IMR-90 (cell line): ENCODE measurements around the gene BTBD9. TPM values are rescaled to one million over a fixed set of nuclear protein-coding genes. Genes with fewer than 3 reads are reported as not detected.

Source experiments
- ATAC-seq: fragments of 200-7000 bp; cut with Tn5 transposase; 2 replicates; pipeline ENCODE4 v1.9.1; 2020; ENCODE audit warnings: low read depth, mild to moderate bottlenecking, moderate library complexity
- BruUV-seq: library from RNA; stranded (reverse); fragments of 400-500 nt; replicated peaks from 2 replicates; lab custom pipeline; 2021; lab: Mats Ljungman, UMichigan
- CTCF ChIA-PET: fragments of 300-600 bp; formaldehyde crosslinking; extraction: SDS; loops from one replicate; lab custom pipeline; 2021; ENCODE audit warnings: antibody characterized with exemption; lab: Yijun Ruan, JAX
- POLR2A ChIA-PET: fragments of 300-600 bp; sonication (Branson Sonifier 250); formaldehyde crosslinking; loops from one replicate; lab custom pipeline; 2022; ENCODE audit warnings: antibody characterized with exemption; ENCODE audit not compliant: unreplicated experiment; lab: Charles Lee
- DNase-seq: peaks from one replicate; pipeline ENCODE4 v3.0.0; 2013
- H2AFZ ChIP-seq: replicated peaks from 2 replicates; pipeline ENCODE3; 2013; ENCODE audit warnings: low read length, mild to moderate bottlenecking; ENCODE audit not compliant: poor library complexity
- H2AK5ac ChIP-seq: 2 replicates; pipeline ENCODE4 v1.6.1; 2013; ENCODE audit warnings: low read depth, low read length, inconsistent platforms
- H2AK9ac ChIP-seq: replicated peaks from 2 replicates; pipeline ENCODE3; 2013; ENCODE audit warnings: mild to moderate bottlenecking, low read depth, low read length, moderate library complexity; ENCODE audit not compliant: poor library complexity
- H2BK120ac ChIP-seq: 2 replicates; pipeline ENCODE4 v1.6.1; 2013; ENCODE audit warnings: low read depth, low read length, inconsistent platforms
- H2BK15ac ChIP-seq: 3 replicates; pipeline ENCODE4 v1.6.1; 2013; ENCODE audit warnings: low read depth, low read length, inconsistent platforms
- H2BK20ac ChIP-seq: 2 replicates; pipeline ENCODE4 v1.6.1; 2013; ENCODE audit warnings: low read depth, mild to moderate bottlenecking, inconsistent platforms, low read length, moderate library complexity
- H2BK5ac ChIP-seq: 2 replicates; pipeline ENCODE4 v1.6.1; 2013; ENCODE audit warnings: mild to moderate bottlenecking, low read depth, low read length, inconsistent platforms; ENCODE audit not compliant: poor library complexity, severe bottlenecking
- H3K14ac ChIP-seq: replicated peaks from 2 replicates; pipeline ENCODE4 v1.6.1; 2013; ENCODE audit warnings: low read depth, low read length, inconsistent platforms
- H3K18ac ChIP-seq: 2 replicates; pipeline ENCODE4 v1.6.1; 2013; ENCODE audit warnings: low read depth, low read length, control low read depth
- H3K23ac ChIP-seq: 2 replicates; pipeline ENCODE4 v1.6.1; 2013; ENCODE audit warnings: low read depth, low read length, inconsistent platforms
- H3K27ac ChIP-seq: 2 replicates; pipeline ENCODE4 v1.5.1; 2013; ENCODE audit warnings: mild to moderate bottlenecking, control low read depth, low read length; ENCODE audit not compliant: insufficient read depth
- H3K27me3 ChIP-seq: 2 replicates; pipeline ENCODE4 v1.6.1; 2013; ENCODE audit warnings: low read length; ENCODE audit not compliant: control insufficient read depth, insufficient read depth
- H3K36me3 ChIP-seq: 2 replicates; pipeline ENCODE4 v1.6.1; 2013; ENCODE audit warnings: low read length, mixed read lengths; ENCODE audit not compliant: control insufficient read depth, insufficient read depth
- H3K4ac ChIP-seq: 2 replicates; pipeline ENCODE4 v1.6.1; 2013; ENCODE audit warnings: low read depth, low read length, inconsistent platforms
- H3K4me1 ChIP-seq: 2 replicates; pipeline ENCODE4 v1.6.1; 2013; ENCODE audit warnings: low read length, mixed read lengths; ENCODE audit not compliant: control insufficient read depth, insufficient read depth
- H3K4me2 ChIP-seq: 2 replicates; pipeline ENCODE4 v1.6.1; 2013; ENCODE audit warnings: low read depth, mild to moderate bottlenecking, control low read depth, low read length, moderate library complexity
- H3K4me3 ChIP-seq: 2 replicates; pipeline ENCODE4 v1.5.1; 2013; ENCODE audit warnings: low read depth, mild to moderate bottlenecking, control low read depth, low read length, moderate library complexity; ENCODE audit not compliant: insufficient read depth
- H3K56ac ChIP-seq: 2 replicates; pipeline ENCODE4 v1.6.1; 2013; ENCODE audit warnings: low read length, inconsistent platforms; ENCODE audit not compliant: insufficient read depth; ENCODE audit errors: extremely low read depth
- H3K79me1 ChIP-seq, 2 experiments: 2 replicates each; pipeline ENCODE4 v1.6.1; 2013; ENCODE audit warnings: low read length in 2 of 2, inconsistent platforms in 1 of 2, low read depth in 1 of 2
- H3K9ac ChIP-seq: 2 replicates; pipeline ENCODE4 v1.6.1; 2013; ENCODE audit warnings: low read depth, low read length, control low read depth
- H3K9me1 ChIP-seq: 2 replicates; pipeline ENCODE4 v1.6.1; 2013; ENCODE audit warnings: low read length, inconsistent platforms; ENCODE audit not compliant: insufficient read depth
- H3K9me3 ChIP-seq: 2 replicates; pipeline ENCODE4 v1.6.1; 2013; ENCODE audit warnings: low read length; ENCODE audit not compliant: control insufficient read depth, insufficient read depth
- H4K20me1 ChIP-seq: 2 replicates; pipeline ENCODE4 v1.6.1; 2013; ENCODE audit warnings: low read length, inconsistent platforms; ENCODE audit not compliant: insufficient read depth
- H4K5ac ChIP-seq: 2 replicates; pipeline ENCODE4 v1.6.1; 2013; ENCODE audit warnings: mild to moderate bottlenecking, low read depth, low read length, control low read depth
- H4K8ac ChIP-seq, 2 experiments: 2 replicates each; pipeline ENCODE4 v1.6.1; 2013; ENCODE audit warnings: low read depth in 2 of 2, low read length in 2 of 2, control low read depth in 1 of 2, inconsistent platforms in 1 of 2
- H4K91ac ChIP-seq: 2 replicates; pipeline ENCODE4 v1.6.1; 2013; ENCODE audit warnings: low read depth, low read length, inconsistent platforms; ENCODE audit not compliant: insufficient read depth
- BHLHE40 ChIP-seq: fragments of 150-350 bp; IDR thresholded peaks from 2 replicates; pipeline ENCODE4 v1.6.1; 2016; ENCODE audit warnings: mild to moderate bottlenecking, low read depth, low read length
- CTCF ChIP-seq: conservative IDR thresholded peaks from 2 replicates; pipeline ENCODE4 v1.5.1; 2012; ENCODE audit warnings: mild to moderate bottlenecking, low read depth, low read length, improper control_type of control experiment
- ELK1 ChIP-seq: fragments of 150-350 bp; IDR thresholded peaks from 2 replicates; pipeline ENCODE4 v1.6.1; 2016; ENCODE audit warnings: low read depth, mild to moderate bottlenecking, low read length, moderate library complexity, borderline replicate concordance
- FOS ChIP-seq: fragments of 150-350 bp; IDR thresholded peaks from 2 replicates; pipeline ENCODE4 v1.6.1; 2016; ENCODE audit warnings: low read depth, low read length
- MAFK ChIP-seq: IDR thresholded peaks from 2 replicates; pipeline ENCODE4 v1.6.1; 2012; ENCODE audit warnings: low read depth, low read length, improper control_type of control experiment
- MAZ ChIP-seq: IDR thresholded peaks from 2 replicates; pipeline ENCODE4 v1.6.1; 2012; ENCODE audit warnings: low read depth, mild to moderate bottlenecking, low read length, improper control_type of control experiment, moderate library complexity, borderline replicate concordance
- MXI1 ChIP-seq: IDR thresholded peaks from 2 replicates; pipeline ENCODE4 v1.6.1; 2012; ENCODE audit warnings: low read depth, mild to moderate bottlenecking, low read length, moderate library complexity, borderline replicate concordance
- RAD21 ChIP-seq: IDR thresholded peaks from 2 replicates; pipeline ENCODE4 v1.6.1; 2012; ENCODE audit warnings: low read length, improper control_type of control experiment
- RCOR1 ChIP-seq: IDR thresholded peaks from 2 replicates; pipeline ENCODE4 v1.6.1; 2012; ENCODE audit warnings: mild to moderate bottlenecking, low read length, improper control_type of control experiment; ENCODE audit not compliant: insufficient replicate concordance
- RFX5 ChIP-seq: IDR thresholded peaks from 2 replicates; pipeline ENCODE4 v1.8.0; 2012; ENCODE audit warnings: low read depth, mild to moderate bottlenecking, low read length, moderate library complexity
- SMC3 ChIP-seq: fragments of 150-350 bp; IDR thresholded peaks from 2 replicates; pipeline ENCODE4 v1.6.1; 2016; ENCODE audit warnings: low read depth, mild to moderate bottlenecking, antibody characterized with exemption, low read length, moderate library complexity
- WGBS, 2 experiments: methylation state at CpG; one replicate each; pipeline versions ENCODE4 v1.1.5 to v1.1.7; 2013; ENCODE audit warnings: missing lambda C conversion rate in 2 of 2; ENCODE audit not compliant: insufficient read length in 1 of 2; ENCODE audit errors: extremely low coverage in 2 of 2; 5-methylcytosine and 5-hydroxymethylcytosine counted together
- dilution Hi-C: fragments of 300-500 bp; cut with HindIII; formaldehyde crosslinking; loops from one replicate; pipeline ENCODE4 v1.14.3; 2018; ENCODE audit warnings: low sequenced_read_pairs; ENCODE audit not compliant: unreplicated experiment
- in situ Hi-C: fragments of 300-500 bp; cut with MboI; formaldehyde crosslinking; loops from 3 replicates; pipeline ENCODE4 v1.14.3; 2019; ENCODE audit warnings: low sequenced_read_pairs, inconsistent platforms, mixed read lengths
- intact Hi-C: fragments of 100-400 bp; cut with micrococcal nuclease; formaldehyde crosslinking; loops from 2 replicates; pipeline ENCODE4 v1.10.0; 2022
- polyA plus RNA-seq, 3 experiments: library from polyadenylated mRNA; depleted of rRNA; stranded (reverse); fragments of >200 nt; gene quantifications; 2 replicates each; pipeline ENCODE4 v1.2.3, GENCODE V29; 2012; ENCODE audit warnings: low replicate concordance in 1 of 3
- total RNA-seq: library from RNA; depleted of rRNA; stranded (reverse); fragments of >200 nt; gene quantifications from 2 replicates; pipeline ENCODE4 v1.2.3, GENCODE V29; 2012

The BTBD9 gene
- total and polyA plus RNA-seq, 2 of the 4 experiments (the other 2 are of a cell fraction) = 4.1 to 22.0 TPM

GRCh38 chr6:38179300-38179699 lies 460.4 kb downstream of the BTBD9 start:
- H3K56ac ChIP-seq = no peak overlapping the region
- no peak overlapping the region for H3K4me3 ChIP-seq
- H2AFZ ChIP-seq = no peak overlapping the region
- no peaks in the 10 kb centered on the region; the same call in none of the 2 replicates for H3K9me1 ChIP-seq
- no peak overlapping the region for H2AK9ac ChIP-seq
- H3K9ac ChIP-seq = no peak overlapping the region
- no peak overlapping the region for H2BK15ac ChIP-seq
- H2AK5ac ChIP-seq = no peak overlapping the region
- no peak overlapping the region for H3K23ac ChIP-seq
- TF ChIP-seq MAFK = no peak
- no peak for TF ChIP-seq RFX5
- TF ChIP-seq SMC3 = no peak
- no peak for TF ChIP-seq MXI1
- no peak for TF ChIP-seq BHLHE40
- no peak for TF ChIP-seq ELK1
- TF ChIP-seq FOS = no peak
- TF ChIP-seq CTCF = no peak
- no peak for TF ChIP-seq RAD21
- no peak for TF ChIP-seq RCOR1
- no peak for TF ChIP-seq MAZ
- no TSS peak for BruUV-seq
- no peak overlapping the region for H3K27ac ChIP-seq
- H3K4me1 ChIP-seq = no peaks in the 10 kb centered on the region
- no peak overlapping the region for H3K18ac ChIP-seq
- no peak overlapping the region for H2BK20ac ChIP-seq
- H3K9me3 ChIP-seq = no peaks in the 10 kb centered on the region
- H4K20me1 ChIP-seq = no peaks in the 10 kb centered on the region; the same call in 1 of the 2 replicates
- no peak overlapping the region for H4K8ac ChIP-seq
- peaks cover 4% of the 10 kb centered on the region; the same call in 1 of the 2 replicates for H3K36me3 ChIP-seq
- in situ Hi-C loops = no loop called here
- H3K14ac ChIP-seq = no peak overlapping the region
- H3K4ac ChIP-seq = no peak overlapping the region
- no peak overlapping the region for H4K5ac ChIP-seq
- ATAC-seq (no peak), DNase-seq (no peak)
- POLR2A ChIA-PET = no interaction called here
- H4K91ac ChIP-seq = no peak overlapping the region
- dilution Hi-C loops = no loop called here
- H3K4me2 ChIP-seq = no peak overlapping the region
- no CpG with 5 or more reads among the region's 7 CpGs for WGBS, 2 experiments
- intact Hi-C loops = no loop called here
- H3K79me1 ChIP-seq = no peaks in the 10 kb centered on the region; a peak in 2 of 4 replicates
- H3K27me3 ChIP-seq = no peaks in the 10 kb centered on the region
- CTCF ChIA-PET = no interaction called here
- H2BK5ac ChIP-seq = no peak overlapping the region
- no peak overlapping the region for H2BK120ac ChIP-seq
